Measurements from ENCODE around the gene PTPN11. TPM values are rescaled to one million over a fixed set of nuclear protein-coding genes. Genes with fewer than 3 reads are reported as not detected.

Gene PTPN11
- total RNA-seq, 1 experiment from 2014 or later = 16.5 TPM

DNA sequence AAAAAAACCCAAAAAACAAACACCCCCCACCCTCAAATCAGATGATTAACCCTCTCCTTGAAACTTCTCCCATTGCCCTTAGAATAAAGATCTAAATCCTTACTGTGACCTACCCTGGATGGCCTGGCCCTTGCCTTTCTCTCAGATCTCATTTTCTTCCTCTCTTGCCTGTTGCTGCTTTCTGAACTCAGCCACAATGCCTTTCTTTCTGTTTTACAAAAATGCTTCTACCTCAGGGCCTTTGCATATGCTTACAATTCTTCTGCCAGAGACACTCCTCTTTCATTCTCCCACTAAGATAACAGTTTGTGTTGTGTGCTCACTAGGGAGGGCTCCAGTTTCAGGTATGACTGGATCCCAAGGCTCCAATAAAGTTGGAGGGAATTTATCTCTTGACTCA lies 108.3 kb downstream of the PTPN11 start:
- in situ Hi-C loops (cut with HindIII; ENCODE audit: low pct_unique_long_range_greater_than_20kb, low sequenced_read_pairs) = no loop called here
- no peak for DNase-seq (ENCODE audit: low read depth)

- DNase-seq (ENCODE audit: low read depth) = no peak
- in situ Hi-C loops (cut with HindIII; ENCODE audit: low pct_unique_long_range_greater_than_20kb, low sequenced_read_pairs) = no loop called here
Observed at GRCh38 chr12:112527501-112527900, 108.8 kb downstream of the PTPN11 start.

- DNase-seq (ENCODE audit: low read depth) = no peak
- in situ Hi-C loops (cut with HindIII; ENCODE audit: low pct_unique_long_range_greater_than_20kb, low sequenced_read_pairs) = no loop called here
Observed at GRCh38 chr12:112528521-112528920, 109.8 kb downstream of the PTPN11 start.

DNA sequence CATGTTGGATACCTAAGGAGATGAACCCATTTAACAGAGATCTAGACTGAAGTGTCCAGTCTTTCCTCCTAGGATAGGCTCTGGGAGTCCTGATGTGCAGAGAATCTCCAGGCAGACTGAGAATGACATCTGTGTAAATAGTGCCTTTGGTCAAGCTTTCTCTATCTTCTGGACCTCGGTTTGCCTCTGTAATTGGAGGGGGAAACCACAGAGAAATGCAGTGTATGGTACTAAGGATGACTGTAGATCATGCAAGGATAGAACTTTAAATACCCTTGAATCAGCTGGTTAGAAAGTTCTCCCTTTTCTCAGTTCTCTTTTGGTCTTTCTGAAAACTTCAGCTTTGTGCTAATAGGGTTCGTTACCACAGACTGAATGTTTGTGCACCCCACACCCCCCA lies 112.2 kb downstream of the PTPN11 start:
- in situ Hi-C loops (cut with HindIII; ENCODE audit: low pct_unique_long_range_greater_than_20kb, low sequenced_read_pairs) = no loop called here
- DNase-seq (ENCODE audit: low read depth) = no peak

- in situ Hi-C loops (cut with HindIII; ENCODE audit: low pct_unique_long_range_greater_than_20kb, low sequenced_read_pairs) = no loop called here
- DNase-seq (ENCODE audit: low read depth) = no peak
Observed at GRCh38 chr12:112532106-112532505, 113.4 kb downstream of the PTPN11 start.

DNA sequence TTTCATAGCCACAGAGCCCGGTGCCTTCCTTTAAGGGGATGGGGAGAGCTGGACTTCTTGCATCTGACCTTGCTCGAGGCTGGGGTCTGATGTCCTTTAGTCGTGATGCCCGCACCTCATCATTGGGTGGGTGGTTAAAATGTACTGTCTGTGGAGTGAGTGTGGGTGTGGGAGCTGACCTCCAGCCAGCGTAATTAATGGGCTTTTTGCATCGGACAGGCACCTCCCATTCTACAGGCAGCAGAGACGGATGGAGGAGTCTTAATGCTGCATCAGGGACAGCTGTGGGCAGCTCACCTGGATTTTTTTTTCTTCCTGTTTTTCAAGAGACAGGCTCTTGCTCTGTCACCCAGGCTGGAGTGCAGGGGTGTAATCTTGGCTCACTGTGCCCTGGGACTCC lies 114.8 kb downstream of the PTPN11 start:
- DNase-seq (ENCODE audit: low read depth) = no peak
- in situ Hi-C loops (cut with HindIII; ENCODE audit: low pct_unique_long_range_greater_than_20kb, low sequenced_read_pairs) = no loop called here

GRCh38 chr12:112535017-112535416 lies 116.3 kb downstream of the PTPN11 start:
- in situ Hi-C loops (cut with HindIII; ENCODE audit: low pct_unique_long_range_greater_than_20kb, low sequenced_read_pairs) = no loop called here
- DNase-seq (ENCODE audit: low read depth) = no peak

DNA sequence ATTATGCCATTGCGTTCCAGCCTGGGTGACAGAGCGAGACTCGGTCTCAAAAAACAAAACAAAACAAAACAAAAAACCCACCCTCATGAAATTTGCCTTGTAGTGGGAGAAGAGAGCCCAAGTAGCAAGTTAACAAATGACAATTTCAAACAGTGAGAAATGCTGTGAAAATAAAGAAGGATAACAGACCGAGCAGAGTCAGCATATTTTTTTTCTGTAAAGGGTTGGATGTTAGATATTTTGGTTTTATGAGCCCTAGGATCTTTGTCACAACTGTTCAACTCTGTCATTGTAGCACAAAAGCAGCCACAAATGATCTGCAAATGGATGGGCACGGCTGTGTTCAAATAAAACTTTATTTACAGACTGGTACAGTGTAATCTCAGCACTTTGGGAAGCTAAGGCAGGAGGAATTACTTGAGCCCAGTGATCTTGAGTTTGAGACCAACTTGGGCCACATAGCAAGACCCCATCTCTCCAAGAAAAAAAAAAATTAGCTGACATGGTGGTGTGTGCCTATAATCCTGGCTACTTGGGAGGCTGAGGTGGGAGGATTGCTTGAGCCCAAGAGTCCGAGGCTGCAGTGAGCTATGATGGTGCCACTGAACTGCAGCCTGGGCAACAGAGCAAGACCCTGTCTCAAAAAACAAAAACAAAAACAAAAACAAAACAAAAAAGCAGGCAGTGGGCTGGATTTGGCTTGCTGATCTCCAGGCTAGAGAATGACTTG lies 117.1 kb downstream of the PTPN11 start:
- no peak for DNase-seq (ENCODE audit: low read depth)
- in situ Hi-C loops (cut with HindIII; ENCODE audit: low pct_unique_long_range_greater_than_20kb, low sequenced_read_pairs) = no loop called here

- DNase-seq (ENCODE audit: low read depth) = no peak
Observed at GRCh38 chr12:112536367-112536730, 117.6 kb downstream of the PTPN11 start.

DNA sequence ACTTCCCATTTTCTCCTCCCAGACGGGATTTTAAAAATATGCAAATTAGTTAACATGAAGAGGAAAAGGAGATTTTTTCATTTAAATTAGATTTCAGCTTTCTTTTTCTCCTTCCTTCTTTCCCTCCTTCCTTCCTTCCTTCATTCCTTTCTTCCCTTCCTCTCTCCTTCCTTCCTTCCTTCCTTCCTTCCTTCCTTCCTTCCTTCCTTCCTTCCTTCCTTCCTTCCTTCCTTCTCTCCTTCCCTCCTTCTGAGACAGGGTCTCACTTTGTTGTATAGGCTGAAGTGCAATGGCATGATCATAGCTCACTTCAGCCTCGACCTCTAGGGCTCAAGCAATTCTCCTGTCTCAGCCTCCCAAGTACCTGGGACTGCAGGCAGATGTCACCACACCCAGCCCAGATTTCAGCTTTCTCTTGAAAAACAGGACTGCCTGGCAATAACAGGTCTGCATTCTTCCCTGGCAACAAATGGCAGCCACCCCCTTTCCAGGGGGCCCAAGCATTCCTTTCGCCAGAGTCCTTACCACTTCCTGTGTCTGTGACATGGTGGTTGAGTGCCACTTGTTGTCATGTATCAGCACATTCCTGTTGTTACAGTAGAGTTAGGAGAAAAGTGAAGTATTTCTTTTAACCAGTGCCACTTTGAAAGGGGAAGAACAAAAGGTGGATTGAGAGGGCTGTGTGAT lies 119.1 kb downstream of the PTPN11 start:
- peak; percentile 24 for DNase-seq (ENCODE audit: low read depth)
- in situ Hi-C loops (cut with HindIII; ENCODE audit: low pct_unique_long_range_greater_than_20kb, low sequenced_read_pairs) = no loop called here

More at GRCh38 chr12:112536367-112536730, 117.6 kb downstream of the PTPN11 start:
- in situ Hi-C loops (cut with HindIII; ENCODE audit: low pct_unique_long_range_greater_than_20kb, low sequenced_read_pairs) = no loop called here

GRCh38 chr12:112538740-112539139 lies 120.0 kb downstream of the PTPN11 start:
- in situ Hi-C loops (cut with HindIII; ENCODE audit: low pct_unique_long_range_greater_than_20kb, low sequenced_read_pairs) = no loop called here

DNA sequence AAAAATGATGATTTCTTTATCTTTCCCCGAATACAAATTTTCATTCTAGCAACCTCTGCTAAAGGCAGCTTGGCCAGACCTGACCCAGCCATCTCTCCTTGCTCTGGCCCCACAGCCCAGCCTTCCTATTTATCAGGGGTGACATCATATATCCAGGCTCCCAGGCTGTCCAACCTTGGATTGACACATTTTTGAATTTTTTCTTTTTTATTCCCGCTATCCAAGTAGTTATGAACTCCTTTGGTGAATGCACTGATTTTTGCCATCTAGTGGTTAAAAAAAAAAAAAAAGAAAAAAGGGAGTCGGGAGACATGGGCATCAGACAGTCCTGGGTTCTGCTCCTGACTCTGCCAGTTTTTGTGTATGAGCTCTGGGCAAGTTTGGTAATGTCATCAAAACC lies 120.5 kb downstream of the PTPN11 start:
- no peak for DNase-seq (ENCODE audit: low read depth)
- in situ Hi-C loops (cut with HindIII; ENCODE audit: low pct_unique_long_range_greater_than_20kb, low sequenced_read_pairs) = no loop called here

More at GRCh38 chr12:112538740-112539139, 120.0 kb downstream of the PTPN11 start:
- DNase-seq (ENCODE audit: low read depth) = no peak

DNA sequence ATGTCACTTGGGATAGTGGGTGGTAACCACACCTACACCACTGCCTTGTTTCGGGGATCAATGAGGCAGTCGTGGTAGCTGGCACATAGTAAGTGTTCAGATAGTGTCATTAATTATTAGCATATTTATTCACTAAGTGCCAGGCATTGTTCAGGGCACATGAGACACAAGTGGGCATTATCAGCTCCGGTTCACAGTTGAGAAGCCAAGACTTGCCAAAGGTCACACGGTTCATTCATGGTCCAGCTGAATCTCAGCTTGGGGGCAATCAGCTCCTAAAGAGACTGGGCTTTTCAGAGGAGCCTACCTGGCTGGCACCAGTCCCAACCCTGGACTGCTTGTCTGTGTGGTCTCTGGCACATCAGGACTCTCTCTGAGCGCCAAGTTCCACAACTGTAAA lies 121.3 kb downstream of the PTPN11 start:
- in situ Hi-C loops (cut with HindIII; ENCODE audit: low pct_unique_long_range_greater_than_20kb, low sequenced_read_pairs) = no loop called here
- DNase-seq (ENCODE audit: low read depth) = no peak

- no peak for DNase-seq (ENCODE audit: low read depth)
- in situ Hi-C loops (cut with HindIII; ENCODE audit: low pct_unique_long_range_greater_than_20kb, low sequenced_read_pairs) = no loop called here
Observed at GRCh38 chr12:112543751-112544150, 125.0 kb downstream of the PTPN11 start.

- DNase-seq (ENCODE audit: low read depth) = no peak
- in situ Hi-C loops (cut with HindIII; ENCODE audit: low pct_unique_long_range_greater_than_20kb, low sequenced_read_pairs) = no loop called here
Observed at GRCh38 chr12:112546339-112546738, 127.6 kb downstream of the PTPN11 start.

DNA sequence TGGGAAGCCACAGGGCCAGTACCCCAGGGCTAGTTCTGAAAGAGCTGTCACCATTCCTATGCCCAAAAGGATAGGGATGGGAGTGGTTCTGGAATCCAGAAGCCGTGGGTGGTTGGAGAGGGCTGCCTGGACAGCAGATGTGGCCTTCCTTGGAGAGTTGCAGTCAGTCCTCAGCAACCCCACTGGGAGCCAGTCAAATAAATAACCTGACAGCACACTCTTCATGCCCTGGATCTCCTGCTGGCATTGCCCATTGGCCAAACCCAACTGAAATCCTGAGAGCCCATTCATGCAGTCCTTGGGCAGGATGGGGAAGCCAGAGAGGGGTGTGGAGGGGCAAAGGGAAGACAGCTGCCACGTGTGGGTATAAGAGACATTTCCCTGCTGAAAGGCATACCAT lies 128.2 kb downstream of the PTPN11 start:
- in situ Hi-C loops (cut with HindIII; ENCODE audit: low pct_unique_long_range_greater_than_20kb, low sequenced_read_pairs) = no loop called here
- DNase-seq (ENCODE audit: low read depth) = no peak

GRCh38 chr12:112549031-112549430 lies 130.3 kb downstream of the PTPN11 start:
- in situ Hi-C loops (cut with HindIII; ENCODE audit: low pct_unique_long_range_greater_than_20kb, low sequenced_read_pairs) = no loop called here

DNA sequence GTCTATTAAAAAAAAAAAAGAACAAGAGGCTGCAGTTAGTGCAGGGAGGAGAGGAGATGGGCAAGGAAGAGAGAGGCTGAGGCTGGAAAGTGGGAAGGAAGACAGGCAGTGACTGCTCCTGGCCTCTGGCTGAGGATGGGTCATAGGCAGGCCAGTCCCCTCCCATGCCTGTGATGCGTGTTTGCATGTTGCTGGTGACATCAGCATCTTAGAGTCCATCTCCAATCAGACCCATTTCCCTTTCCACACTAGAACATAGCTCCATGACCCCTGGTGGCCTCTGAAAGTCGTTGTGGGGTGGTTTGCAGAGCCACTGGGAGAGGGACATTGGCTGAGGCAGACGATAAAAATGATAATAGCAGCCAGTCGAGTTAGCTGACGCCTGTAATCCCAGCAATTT lies 132.9 kb downstream of the PTPN11 start:
- DNase-seq (ENCODE audit: low read depth) = no peak
- in situ Hi-C loops (cut with HindIII; ENCODE audit: low pct_unique_long_range_greater_than_20kb, low sequenced_read_pairs) = no loop called here

More at GRCh38 chr12:112549031-112549430, 130.3 kb downstream of the PTPN11 start:
- DNase-seq (ENCODE audit: low read depth) = no peak

DNA sequence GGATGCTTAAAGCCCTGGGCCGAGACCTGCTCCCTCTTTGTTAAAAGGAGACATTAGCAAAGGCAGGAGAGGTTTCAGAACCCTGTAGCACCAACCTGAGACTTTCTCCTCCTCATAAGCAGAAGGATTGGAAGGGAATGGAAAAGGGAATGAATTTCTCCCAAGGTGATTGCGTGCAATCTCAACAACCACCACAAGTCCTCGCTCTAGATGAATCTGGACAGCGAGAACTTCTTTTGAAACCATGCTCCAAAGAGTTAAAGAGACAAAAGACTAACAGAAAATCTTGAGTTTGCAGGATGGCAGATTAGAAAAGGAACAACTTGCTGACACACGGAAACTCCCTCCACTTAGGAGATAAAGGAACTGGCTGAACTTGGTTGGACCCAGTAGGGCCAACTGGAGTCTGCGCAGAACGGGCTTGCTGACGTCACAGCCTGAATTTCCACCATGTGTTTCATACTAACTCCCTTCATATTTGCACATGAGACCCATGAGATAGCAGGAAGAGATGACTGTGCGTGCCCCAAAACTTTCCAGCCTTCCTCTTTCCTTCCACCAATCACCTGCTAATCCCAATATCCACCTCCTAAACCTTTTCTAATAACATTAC lies 137.0 kb downstream of the PTPN11 start:
- in situ Hi-C loops (cut with HindIII; ENCODE audit: low pct_unique_long_range_greater_than_20kb, low sequenced_read_pairs) = no loop called here
- no peak for DNase-seq (ENCODE audit: low read depth)

All from Caki2 (cell line).